ENCODE results near the gene MMP24OS.

MMP24OS gene

GRCh38 chr20:35298264-35298663, 20.3 kb upstream of the MMP24OS start:
- Mint-ChIP-seq H3K27me3 (peaks cover 8% of the 10 kb centered on the region), H3K9me3 (no peaks in the 10 kb centered on the region), H3K4me1 (peaks cover 9% of the 10 kb centered on the region), H3K27ac (peak overlapping the region in 1 of 2 donors; percentile 29), H3K4me3 (no peak overlapping the region)
- ATAC-seq (no peak), DNase-seq (no peak)

DNA sequence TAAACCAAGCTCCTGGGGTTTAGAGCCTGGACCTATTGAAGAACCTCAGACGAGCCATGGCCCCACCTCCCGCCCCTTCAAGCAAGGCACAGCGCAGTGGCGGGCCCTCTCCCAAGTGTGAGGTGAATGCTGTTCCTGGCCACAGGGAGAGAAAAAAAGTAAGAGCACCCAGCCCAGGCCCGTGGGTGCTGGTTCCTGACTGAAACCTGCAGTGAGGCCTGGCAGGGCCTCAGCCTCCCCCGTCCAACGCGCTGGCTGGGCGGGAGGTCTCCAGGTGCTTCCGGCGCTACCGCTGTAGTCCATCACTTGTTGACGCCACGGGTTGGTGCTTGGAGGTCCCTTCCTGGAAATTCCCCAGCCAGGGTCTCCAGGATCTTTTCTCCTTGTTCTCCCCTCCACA, 19.8 kb upstream of the MMP24OS start:
- ATAC-seq (no peak), DNase-seq (no peak)
- H3K4me3 Mint-ChIP-seq, result no peak overlapping the region
- H3K9me3 Mint-ChIP-seq, result no peaks in the 10 kb centered on the region
- H3K4me1 Mint-ChIP-seq, result peaks cover 4% of the 10 kb centered on the region
- no peak overlapping the region for H3K27ac Mint-ChIP-seq
- peaks cover 10% of the 10 kb centered on the region for H3K27me3 Mint-ChIP-seq

DNA sequence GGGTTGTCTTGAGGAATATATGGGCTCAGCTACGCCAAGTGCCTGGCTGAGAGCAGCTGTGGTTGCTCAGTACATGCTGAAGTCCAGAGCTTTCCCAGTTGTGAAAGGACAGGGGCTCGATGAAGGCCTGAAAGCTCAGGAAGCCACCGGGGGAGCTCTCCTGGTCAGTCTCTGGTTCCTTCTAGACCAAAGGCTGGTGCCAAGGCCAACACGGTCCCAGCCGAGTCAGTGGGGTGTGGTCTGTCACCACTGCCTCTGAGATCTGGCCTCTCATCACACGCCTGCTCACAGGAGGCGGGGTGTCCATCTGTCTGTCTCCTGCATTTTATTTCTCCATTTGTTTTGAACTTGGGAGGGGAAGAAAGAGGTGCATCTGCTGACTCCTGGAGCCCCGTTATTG, 19.2 kb upstream of the MMP24OS start:
- no peaks in the 10 kb centered on the region for H3K9me3 Mint-ChIP-seq
- H3K27me3 Mint-ChIP-seq, result peaks cover 10% of the 10 kb centered on the region
- DNase-seq, result no peak
- H3K27ac Mint-ChIP-seq, result peak overlapping the region in 1 of 2 donors; percentile 20
- no peaks in the 10 kb centered on the region for H3K4me1 Mint-ChIP-seq
- H3K4me3 Mint-ChIP-seq, result no peak overlapping the region
- no peak for ATAC-seq

DNA sequence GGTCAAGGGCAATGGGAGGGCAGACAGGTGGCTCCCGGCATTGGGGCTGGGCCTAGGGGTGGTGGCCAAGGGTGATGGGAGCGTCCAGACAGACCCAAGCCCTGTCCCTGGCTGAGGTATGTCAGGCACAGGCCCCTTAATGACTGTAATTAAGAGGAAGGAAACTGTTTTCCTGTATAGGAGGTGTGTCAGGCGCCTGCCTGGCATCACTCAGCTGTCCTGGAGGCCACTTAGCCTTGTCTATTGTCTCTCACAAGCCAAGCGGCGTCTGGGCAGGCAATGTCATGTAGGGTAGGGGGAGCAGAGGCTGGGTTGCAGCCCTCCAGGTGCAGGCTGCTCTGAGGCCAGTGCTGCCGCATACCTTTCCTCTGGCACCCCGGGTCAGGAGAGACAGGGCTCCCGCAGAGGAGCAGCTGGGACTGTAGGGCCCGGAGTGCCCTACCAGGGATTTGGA, 18.2 kb upstream of the MMP24OS start:
- Mint-ChIP-seq H3K9me3 (no peaks in the 10 kb centered on the region), H3K4me1 (no peaks in the 10 kb centered on the region), H3K27me3 (peaks cover 10% of the 10 kb centered on the region), H3K4me3 (no peak overlapping the region), H3K27ac (no peak overlapping the region)
- no peak for ATAC-seq
- DNase-seq, result no peak

DNA sequence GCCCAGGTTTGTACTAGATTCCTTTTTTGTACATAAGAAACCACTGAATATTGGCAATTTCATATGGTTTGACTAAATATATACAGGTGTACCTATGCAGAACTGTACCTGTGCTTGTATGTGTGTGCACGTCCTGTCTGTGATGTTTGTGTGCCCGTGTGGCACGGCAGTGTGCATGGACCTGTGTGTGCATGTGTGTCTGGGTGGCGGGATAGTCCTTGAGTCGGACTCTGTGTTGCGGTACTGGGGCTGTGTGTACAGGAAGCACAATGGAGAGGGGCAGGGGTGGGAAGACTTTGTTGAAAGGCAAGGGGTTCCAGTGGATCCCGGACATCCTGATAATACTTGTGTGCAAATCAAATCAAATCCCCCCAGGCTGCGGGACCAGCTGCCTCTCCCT, 17.8 kb upstream of the MMP24OS start:
- Mint-ChIP-seq H3K4me3 (no peak overlapping the region), H3K27me3 (peaks cover 10% of the 10 kb centered on the region), H3K27ac (no peak overlapping the region), H3K4me1 (no peaks in the 10 kb centered on the region), H3K9me3 (no peaks in the 10 kb centered on the region)
- no peak for DNase-seq
- no peak for ATAC-seq

DNA sequence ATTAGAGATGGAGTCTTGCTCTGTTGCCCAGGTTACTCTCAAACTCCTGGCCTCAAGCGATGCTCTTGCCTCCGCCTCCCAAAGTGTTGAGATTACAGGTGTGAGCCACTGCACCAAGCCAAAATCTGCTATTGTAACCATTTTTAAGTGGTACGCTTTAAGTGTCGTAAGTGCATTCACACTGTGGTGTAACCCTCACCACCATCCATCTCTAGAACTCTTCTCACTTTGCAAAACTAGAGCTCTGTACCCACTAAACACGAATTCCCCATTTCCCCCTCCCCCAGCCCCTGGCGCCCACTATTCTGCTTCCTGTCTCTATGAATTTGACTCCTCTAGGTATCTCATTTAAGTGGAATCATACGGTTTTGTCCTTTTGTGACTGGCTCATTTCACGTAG, 17.1 kb upstream of the MMP24OS start:
- Mint-ChIP-seq H3K27ac (no peak overlapping the region), H3K27me3 (peaks cover 15% of the 10 kb centered on the region), H3K4me3 (no peak overlapping the region), H3K4me1 (no peaks in the 10 kb centered on the region), H3K9me3 (no peaks in the 10 kb centered on the region)
- DNase-seq (no peak), ATAC-seq (no peak)

DNA sequence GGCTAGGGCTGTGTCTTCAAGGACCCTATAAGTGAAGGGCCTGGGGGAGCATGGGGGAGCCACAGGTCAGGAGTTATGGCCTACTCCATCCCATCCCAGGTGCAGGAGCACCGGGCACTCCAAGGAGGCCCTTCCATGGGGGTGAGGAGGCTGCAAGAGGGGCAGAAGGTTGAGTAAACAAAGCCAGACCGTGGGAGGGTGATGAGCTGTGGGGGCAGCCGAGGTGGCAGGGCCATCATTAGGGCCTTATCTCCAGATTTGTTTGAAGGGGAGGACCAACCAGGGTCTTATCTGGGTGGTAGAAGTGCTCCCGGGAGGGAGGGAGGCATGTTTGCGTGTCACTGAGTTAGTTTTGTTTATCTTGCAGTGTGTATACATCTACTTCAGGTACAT, 16.4 kb upstream of the MMP24OS start:
- DNase-seq, result no peak
- Mint-ChIP-seq H3K4me1 (no peaks in the 10 kb centered on the region), H3K27ac (peak overlapping the region; percentile 62 to 66), H3K9me3 (no peaks in the 10 kb centered on the region), H3K27me3 (peaks cover 18% of the 10 kb centered on the region), H3K4me3 (no peak overlapping the region)
- ATAC-seq, result no peak

DNA sequence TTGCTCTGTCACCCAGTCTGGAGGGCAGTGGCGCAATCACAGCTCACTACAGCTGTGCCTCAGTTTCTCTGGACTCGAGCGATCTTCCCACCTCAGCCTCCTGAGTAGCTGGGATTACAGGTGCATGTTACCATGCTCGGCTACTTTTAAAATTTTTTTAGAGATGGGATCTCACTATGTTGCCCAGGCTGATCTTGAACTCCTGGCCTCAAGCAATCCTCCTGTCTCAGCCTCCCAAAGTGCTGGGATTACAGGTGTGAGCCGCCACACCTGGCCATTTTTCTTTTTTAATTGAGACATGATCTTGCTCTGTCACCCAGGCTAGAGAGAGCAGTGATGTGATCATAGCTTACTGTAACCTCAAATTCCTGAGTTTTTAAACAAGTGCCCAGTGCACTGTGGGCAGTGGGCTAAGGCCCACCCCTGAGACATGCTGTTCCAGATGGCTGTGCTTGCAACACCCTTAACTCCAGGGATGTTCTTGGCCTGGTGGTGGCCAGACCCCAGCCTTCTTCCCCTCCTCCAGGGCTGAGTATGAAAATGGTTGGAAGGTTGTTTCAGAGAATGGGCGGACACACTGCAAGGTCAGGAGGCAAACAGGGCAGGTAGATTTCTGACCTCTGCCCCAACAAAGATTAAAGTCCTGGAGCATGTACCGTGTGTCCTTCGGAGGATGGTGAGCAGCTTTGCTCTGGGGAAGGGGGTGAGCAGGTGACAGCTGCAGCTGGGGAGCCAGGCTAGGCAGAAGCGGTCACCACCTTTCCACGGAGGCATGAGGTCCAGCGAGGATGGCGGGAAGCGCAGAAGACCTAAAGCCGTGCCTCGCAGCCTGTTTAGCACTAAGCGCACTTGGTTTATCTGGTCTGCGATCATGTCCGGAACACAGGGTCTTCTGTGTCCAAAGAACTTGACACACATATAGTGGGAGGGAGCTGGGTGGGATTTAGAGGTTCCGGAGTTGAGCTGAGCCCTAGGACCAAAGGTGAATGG, 15.7 kb upstream of the MMP24OS start:
- Mint-ChIP-seq H3K4me1 (no peaks in the 10 kb centered on the region), H3K9me3 (no peaks in the 10 kb centered on the region), H3K27ac (peak overlapping the region in 1 of 2 donors; percentile 62), H3K27me3 (peaks cover 18% of the 10 kb centered on the region), H3K4me3 (no peak overlapping the region)
- no peak for ATAC-seq
- DNase-seq, result no peak

- H3K4me1 Mint-ChIP-seq, result no peaks in the 10 kb centered on the region
- H3K27me3 Mint-ChIP-seq, result peaks cover 18% of the 10 kb centered on the region
- no peak overlapping the region for H3K4me3 Mint-ChIP-seq
- no peaks in the 10 kb centered on the region for H3K9me3 Mint-ChIP-seq
- DNase-seq (no peak), ATAC-seq (no peak)
- peak overlapping the region; percentile 55 to 57 for H3K27ac Mint-ChIP-seq
Measured at GRCh38 chr20:35292504-35293285, 14.8 kb upstream of the MMP24OS start.

DNA sequence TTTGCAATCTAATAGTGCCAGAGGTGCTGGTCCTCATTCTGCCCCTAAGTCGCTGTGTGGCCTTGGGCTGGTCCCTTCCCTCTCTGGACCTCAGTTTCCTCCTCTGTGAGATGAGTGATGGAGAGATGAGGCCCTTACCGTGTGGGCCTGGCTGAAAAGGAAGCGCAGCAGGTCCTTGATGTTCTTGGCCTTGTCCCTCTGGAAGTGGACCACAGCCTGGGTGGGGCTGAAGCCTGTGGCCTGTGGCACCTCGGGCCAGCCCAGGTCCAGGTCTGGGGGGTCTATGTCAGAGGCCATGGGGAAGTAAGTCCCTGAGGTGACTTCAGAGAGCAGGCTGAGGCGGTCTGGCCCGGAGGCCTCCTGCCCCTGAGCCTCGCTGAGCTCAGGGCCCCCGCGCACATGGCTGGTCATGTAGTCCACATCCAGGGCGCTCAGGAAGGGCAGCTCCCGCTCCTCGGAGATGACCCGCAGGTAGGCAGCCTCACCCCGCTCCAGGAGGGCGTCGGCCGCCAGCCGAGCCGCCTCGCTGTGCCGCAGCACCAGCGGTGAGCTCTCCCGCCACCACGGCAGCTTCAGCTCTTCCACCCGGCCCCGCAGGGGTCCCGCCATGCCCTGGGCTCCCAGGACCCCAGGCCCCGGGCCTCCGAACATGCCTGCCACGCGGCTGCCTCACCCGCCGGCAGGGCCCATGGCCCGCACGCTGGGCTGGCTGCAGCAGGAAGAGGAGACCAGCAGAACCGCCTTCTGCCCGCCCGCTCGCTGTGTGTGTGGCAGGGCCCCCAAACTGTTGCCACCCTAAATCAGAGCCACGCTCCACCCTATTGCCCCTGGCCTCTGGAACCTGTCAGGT, 14.0 kb upstream of the MMP24OS start, which contains the start of gene FAM83C:
FAM83C (minus strand) TSS at position 772 of the 850 bp plus-strand sequence; CDS start at position 651, 121 bp downstream.
- Mint-ChIP-seq H3K27me3 (peaks cover 18% of the 10 kb centered on the region), H3K27ac (peak within 1 kb of the TSS; percentile 55 to 57), H3K4me3 (no peak within 1 kb of the TSS), H3K4me1 (no peaks in the 10 kb centered on the region), H3K9me3 (no peaks in the 10 kb centered on the region)
- no peak for DNase-seq
- no peak for ATAC-seq

DNA sequence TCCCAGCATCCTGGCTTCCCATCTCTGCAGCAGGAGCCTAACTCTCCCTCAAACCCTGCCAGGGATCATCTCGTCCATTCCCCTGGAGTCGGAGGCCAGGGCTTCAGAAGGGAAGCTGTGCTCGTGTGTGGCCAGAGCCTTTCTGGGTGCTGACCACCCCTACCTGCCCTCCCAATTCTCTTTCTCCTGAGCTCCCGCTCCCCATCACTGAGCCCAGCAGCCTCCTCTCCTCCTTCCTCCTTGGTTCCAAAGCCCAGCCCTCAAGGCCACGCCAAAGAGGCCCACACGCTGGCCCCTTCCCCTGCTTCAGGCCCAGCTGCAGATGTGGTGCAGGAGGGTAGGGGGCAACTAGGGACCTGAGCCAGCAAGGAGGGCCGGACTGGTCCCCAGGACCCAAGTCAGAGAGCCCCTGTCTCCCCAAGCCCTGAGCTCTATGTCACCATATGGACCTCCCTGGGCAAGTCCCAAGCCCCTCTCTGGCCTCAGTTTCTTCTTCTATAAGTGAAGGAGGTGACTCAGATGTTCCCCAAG, 13.0 kb upstream of the MMP24OS start:
- ATAC-seq (no peak), DNase-seq (no peak)
- peaks cover 18% of the 10 kb centered on the region for H3K27me3 Mint-ChIP-seq
- peak overlapping the region in 1 of 2 donors; percentile 32 for H3K27ac Mint-ChIP-seq
- H3K9me3 Mint-ChIP-seq, result no peaks in the 10 kb centered on the region
- H3K4me1 Mint-ChIP-seq, result peaks cover 3% of the 10 kb centered on the region
- H3K4me3 Mint-ChIP-seq, result no peak overlapping the region

- Mint-ChIP-seq H3K9me3 (no peaks in the 10 kb centered on the region), H3K27me3 (peaks cover 18% of the 10 kb centered on the region), H3K27ac (no peak overlapping the region), H3K4me3 (no peak overlapping the region), H3K4me1 (peaks cover 9% of the 10 kb centered on the region)
- DNase-seq (no peak), ATAC-seq (no peak)
Measured at GRCh38 chr20:35290186-35290886, 12.4 kb upstream of the MMP24OS start.

- H3K27me3 Mint-ChIP-seq, result peaks cover 12% of the 10 kb centered on the region
- DNase-seq, result no peak
- H3K27ac Mint-ChIP-seq, result no peak overlapping the region
- H3K4me3 Mint-ChIP-seq, result no peak overlapping the region
- no peaks in the 10 kb centered on the region for H3K9me3 Mint-ChIP-seq
- no peak for ATAC-seq
- H3K4me1 Mint-ChIP-seq, result peaks cover 20% of the 10 kb centered on the region
Measured at GRCh38 chr20:35288325-35289060, 10.6 kb upstream of the MMP24OS start.

All from stimulated activated naive CD8-positive, alpha-beta T cell treated with anti-CD3 and anti-CD28 coated beads, Interleukin-15, amount 100 ng/mL, for 72 hours (primary cell).